HG02938 (cell line): ENCODE measurements around the gene SLC22A14.
"Not testable (repeated sequence)": the region's sequence is repeated elsewhere in the genome, so short reads cannot be mapped to it uniquely, and the experiment has no call there.

ENCODE experiments used
- ATAC-seq: cut with Tn5 transposase; IDR thresholded peaks from one replicate; pipeline ENCODE4 v1.9.1; 2021; ENCODE audit warnings: mild to moderate bottlenecking, moderate library complexity; ENCODE audit not compliant: unreplicated experiment

The SLC22A14 gene

DNA sequence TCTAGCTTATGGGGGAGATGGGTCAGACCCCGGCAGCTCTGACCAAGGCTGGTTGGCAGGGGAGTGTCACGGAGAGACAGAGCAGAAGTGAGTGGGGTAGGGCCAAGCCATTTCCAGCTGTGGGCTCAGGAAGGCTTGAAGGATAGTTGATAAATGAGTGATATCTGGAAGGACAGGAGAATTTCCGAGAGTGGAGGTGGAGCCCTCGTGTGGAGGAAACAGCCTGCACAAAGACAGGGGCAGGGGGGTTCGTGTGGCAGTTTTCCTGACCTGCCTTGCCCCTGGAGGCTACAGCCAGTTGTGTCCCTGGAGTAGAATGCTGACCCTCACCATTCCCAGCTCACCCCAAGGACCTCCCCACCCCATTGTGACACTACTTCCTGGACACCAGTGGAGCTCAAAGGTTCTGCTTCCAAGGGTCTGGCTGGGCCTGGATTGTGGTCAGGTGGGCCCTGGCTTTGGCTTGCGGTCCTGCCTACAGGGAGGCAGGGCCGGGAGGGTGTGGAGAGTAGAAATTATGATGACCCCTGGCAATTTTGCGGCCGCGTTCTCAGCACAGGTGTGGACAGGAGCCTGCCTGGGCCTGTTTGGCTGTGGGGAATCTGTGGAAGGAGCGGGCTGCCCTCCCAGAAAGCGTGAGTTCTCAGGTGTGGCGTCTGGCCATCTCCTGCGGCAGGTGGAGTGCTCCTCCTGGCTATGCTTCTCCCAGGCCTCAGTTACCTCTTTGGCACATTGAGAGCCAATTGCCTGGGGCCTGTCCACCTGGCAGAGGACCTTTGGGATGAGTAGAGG, at the start of gene SLC22A14:
Gene SLC22A14, plus strand, starts transcription at position 400 of the 792 bp plus-strand sequence. CDS start 23,733 bp downstream, outside the sequence.
- no peak for ATAC-seq

DNA sequence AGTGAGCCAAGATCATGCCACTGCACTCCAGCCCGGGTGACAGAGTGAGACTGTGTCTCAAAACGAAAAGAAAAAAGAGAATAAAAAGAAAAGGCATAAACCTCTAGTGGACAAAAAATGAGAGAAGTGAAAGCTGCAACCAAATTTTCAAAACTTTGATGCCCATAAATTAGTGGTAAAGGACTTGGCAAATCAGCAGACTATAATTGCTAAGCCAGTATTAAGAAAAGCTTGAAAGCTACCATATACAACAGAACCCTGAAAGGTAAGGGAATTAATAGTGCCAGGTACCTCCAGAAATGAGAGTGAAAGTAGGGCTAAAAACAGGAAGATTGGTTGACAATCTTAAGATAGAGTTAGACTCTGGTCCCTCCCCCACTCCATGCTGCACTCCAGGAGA, 49.4 kb upstream of the SLC22A14 start:
- ATAC-seq, result no peak

- ATAC-seq, result no peak
These were observed 46.6 kb upstream of the SLC22A14 start for GRCh38 chr3:38235466-38235865.

DNA sequence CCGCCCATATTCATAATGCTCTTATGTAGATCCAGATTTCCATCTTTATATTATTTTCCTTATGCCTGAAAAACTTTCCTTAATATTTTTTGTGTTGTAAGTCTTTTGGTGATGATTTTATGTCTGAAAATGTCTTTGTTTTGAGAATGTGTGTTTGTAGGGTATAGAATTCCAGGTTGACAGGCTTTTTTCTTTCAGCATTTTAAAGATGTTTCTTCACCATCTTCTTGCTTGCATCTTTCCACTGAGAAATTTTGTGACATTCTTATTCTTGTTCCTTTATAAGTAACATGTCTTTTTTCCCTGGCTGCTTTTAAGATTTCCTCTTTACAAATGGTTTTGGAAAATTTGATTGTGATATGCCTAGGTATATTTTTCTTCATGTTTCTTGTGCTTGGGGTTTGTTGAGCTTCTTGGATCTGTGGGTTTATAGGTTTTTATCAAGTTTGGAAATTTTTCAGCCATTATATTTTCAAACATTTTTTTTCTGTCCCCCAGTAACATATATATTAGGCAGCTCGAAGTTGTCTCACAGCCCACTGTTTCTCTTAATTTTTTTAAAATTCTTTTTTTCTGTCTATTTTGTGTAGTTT, 43.6 kb upstream of the SLC22A14 start:
- no peak for ATAC-seq

DNA sequence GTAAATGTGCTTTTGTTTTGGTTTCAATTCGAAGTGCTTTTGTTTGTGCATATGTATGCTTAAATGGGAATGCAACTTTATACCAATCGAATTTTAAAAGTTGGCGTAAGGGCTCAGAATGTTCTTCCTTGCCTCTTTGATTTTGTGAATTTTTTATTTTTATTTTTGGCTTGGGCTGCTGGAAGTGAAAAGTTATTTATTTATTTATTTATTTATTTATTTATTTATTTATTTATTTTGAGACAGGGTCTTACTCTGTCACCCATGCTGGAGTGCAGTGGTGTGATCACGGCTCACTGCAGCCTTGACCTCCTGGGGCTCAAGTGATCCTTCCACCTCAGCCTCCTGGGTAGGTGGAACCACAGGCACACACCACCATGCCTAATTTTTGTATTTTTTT, 39.3 kb upstream of the SLC22A14 start:
- ATAC-seq, result not testable (repeated sequence)

DNA sequence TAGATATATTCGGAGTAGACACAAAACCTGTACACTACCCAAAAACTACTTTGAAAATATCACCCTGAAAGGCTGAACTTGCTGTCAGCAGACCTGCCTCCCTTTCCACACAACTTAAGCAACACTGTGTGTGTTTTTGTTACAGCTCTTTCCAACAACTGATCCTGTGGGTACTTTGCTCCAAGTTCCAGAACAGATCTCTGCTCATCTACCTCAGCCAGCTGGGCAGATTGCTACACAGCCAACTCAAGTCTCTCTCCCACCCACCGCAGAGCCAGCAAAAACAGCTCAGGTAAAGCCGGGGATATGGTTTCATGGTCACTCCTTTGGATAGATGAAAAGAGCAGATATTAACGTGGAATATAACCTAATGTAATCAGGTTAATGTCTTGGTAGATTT, 36.2 kb upstream of the SLC22A14 start:
- no peak for ATAC-seq

- ATAC-seq, result no peak
These were observed 34.6 kb upstream of the SLC22A14 start for GRCh38 chr3:38247366-38248035.

DNA sequence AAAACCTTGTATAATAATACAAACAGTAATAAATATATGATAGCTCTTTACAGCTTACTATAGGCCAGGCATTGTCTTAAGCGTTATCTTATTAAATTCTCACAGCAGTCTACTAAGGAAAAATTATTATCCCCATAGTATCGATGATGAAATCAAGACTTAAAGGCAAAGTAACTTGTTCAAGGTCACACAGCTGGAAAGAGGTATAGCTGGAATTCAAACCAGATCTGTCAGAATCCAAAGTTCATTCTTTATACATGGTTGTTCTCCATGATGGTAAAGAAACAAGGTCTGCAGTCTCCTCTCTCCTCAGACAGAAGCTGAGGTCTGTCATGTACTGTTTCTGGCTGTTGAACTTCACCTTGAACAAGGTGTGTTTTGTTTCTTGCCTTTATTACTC, 31.9 kb upstream of the SLC22A14 start:
- ATAC-seq, result no peak

GRCh38 chr3:38251197-38251596, 30.9 kb upstream of the SLC22A14 start:
- ATAC-seq, result no peak

- no peak for ATAC-seq
These were observed 28.4 kb upstream of the SLC22A14 start for GRCh38 chr3:38253704-38254103.

GRCh38 chr3:38254872-38255271, 27.2 kb upstream of the SLC22A14 start:
- ATAC-seq, result no peak

GRCh38 chr3:38255627-38256026, 26.5 kb upstream of the SLC22A14 start:
- ATAC-seq, result no peak

GRCh38 chr3:38257583-38257982, 24.5 kb upstream of the SLC22A14 start:
- ATAC-seq, result no peak

GRCh38 chr3:38260474-38260873, 21.6 kb upstream of the SLC22A14 start:
- no peak for ATAC-seq

- no peak for ATAC-seq
These were observed 17.7 kb upstream of the SLC22A14 start for GRCh38 chr3:38264353-38264771.

DNA sequence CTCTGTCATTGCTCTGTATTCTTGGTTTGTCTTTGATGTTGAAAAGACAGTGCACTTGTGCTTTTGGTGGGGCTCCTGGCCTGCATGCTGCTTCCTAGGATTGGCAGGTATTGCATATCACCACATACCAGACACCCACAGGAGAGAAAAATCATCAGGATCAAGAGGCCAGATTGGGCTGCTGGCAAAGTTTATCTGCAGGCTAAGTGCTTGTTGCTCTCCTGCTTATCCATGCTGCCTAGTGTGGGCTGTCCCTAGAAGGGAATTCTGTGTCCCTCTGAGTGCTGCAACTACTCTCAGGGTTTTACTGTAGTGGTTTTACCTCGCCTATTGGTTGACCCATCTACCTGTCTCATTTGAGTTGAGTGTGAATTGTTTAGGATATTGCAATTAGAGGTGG, 17.3 kb upstream of the SLC22A14 start:
- no peak for ATAC-seq

- ATAC-seq, result no peak
These were observed 16.3 kb upstream of the SLC22A14 start, which contains the start of gene SLC22A13 for GRCh38 chr3:38265604-38266307. SLC22A13 (plus strand) TSS chr3:38265812; CDS start chr3:38265861, 49 bp downstream.

DNA sequence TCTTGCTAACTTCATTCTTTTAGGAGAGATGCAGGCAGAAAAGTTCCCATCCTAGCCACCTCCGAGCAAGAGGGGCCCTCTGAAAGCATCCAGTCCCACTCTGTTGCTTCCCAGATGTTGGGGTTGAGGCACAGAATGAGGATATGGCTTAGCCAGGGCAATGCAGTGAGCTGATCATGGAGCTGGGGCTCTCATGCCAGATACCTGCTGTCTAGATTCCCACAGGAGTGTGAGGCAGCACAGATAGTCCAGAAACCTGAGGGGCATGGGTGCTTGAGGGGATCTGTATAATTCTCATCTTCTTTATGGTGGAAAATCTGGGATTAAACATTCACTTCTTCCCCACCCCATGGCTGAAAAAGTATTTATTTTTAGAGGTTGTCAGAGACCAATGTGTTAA, 15.3 kb upstream of the SLC22A14 start:
- no peak for ATAC-seq

- no peak for ATAC-seq
These were observed 14.4 kb upstream of the SLC22A14 start for GRCh38 chr3:38267662-38268061.

GRCh38 chr3:38268087-38268486, 14.0 kb upstream of the SLC22A14 start:
- ATAC-seq, result no peak

DNA sequence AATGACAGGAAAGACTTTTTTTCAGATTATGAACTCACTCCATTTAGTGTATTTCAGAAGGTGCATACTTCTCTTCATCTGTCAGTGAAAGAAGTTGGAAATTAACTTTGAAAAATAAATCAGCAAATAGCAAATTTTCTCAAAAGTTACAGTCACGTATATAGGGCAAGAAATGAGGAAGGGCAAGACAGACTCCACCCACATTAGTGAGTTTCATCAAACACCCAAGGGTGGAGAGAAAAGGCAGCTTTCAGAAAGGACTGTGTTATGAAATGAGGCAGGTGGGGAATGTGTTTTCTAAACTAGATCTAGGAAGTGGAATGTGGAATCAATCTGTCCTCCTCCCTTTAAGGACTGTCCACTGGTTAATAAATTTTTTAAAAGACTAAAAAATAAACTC, 13.6 kb upstream of the SLC22A14 start:
- peak; percentile 56 for ATAC-seq
